H4 (cell line): ENCODE measurements around the gene RAB6B. TPM values are rescaled to one million over a fixed set of nuclear protein-coding genes. Genes with fewer than 3 reads are reported as not detected.

ENCODE experiments used
- DNase-seq: peaks from one replicate; pipeline ENCODE4 v3.0.0-alpha.2; 2015; ENCODE audit warnings: low spot score
- total RNA-seq: library from RNA; depleted of rRNA; stranded (reverse); fragments of >200 nt; shearing (Covaris generic); gene quantifications from 2 replicates; pipeline ENCODE4 v1.2.3, GENCODE V29; 2014

RAB6B gene
- total RNA-seq, 1 experiment from 2014 or later = 1.5 TPM

DNA sequence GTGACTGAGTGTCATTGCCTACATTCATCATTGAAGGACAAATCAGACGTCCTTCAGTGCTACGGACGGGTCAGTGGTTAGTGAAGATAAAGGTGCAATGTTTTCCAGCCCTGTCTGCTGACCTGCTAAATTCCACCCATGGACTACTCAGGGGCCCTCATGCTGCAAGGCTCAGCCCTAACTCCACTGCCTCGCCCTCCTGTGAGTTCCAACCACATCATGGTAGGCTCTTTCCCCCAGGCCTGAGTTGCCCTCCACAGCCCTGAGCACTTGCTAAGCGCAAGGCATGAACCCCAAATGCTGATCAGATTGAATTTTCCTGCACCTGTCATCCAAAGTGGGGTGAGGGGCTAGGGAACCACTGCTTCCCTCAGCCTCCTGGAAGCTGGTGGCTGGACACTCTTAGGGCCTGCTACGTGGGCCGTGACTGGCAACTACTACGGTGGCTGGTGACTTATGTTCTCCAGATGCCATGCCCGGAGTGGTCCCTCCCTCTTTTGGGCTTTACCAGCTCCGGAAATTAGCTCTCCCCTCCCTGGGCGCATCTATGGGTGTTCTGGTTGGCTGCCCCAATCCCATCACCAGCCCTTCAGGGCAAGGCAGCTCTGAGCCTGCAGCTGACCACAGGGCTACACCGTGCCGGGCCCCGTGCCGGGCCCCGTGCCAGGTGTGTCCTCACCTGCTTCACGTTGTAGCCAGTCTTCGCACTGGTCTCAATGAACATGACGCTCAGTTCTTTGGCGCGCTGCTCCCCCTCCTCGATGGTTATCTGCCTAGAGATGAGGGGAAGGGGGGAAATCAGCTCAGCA is 58.0 kb downstream of the RAB6B start:
- no peak for DNase-seq

DNA sequence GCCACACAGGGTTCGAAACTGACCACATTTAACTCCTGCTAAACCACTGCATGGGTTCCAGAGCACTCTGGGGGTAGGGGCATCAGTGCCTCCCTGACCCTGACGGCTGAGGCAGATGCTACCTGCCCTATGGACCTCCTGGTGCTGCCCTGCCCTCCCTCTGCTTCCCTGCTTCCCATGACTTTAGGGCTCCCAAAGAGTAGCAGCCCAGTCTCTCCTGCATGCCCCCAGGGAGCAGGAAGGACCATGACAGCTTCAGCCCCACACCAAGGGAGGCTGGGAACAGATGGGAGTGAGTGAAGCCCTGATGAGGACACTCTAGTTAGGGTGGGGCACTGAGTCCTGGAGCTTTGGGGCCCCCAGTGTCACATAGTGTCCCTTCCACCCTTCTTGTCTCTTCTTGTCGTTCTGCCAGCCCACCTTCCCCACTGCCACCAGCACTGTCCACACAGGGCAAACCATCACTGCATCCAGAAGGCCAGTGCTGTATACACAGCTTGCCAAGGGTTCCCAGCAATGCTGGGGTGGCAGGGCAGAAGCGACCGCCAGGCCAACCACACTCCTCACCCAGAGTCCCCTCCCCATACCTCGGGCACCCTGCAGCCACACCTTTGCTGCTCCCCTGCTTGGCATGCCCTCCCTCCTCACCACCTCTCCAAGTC is 59.1 kb downstream of the RAB6B start:
- no peak for DNase-seq

DNA sequence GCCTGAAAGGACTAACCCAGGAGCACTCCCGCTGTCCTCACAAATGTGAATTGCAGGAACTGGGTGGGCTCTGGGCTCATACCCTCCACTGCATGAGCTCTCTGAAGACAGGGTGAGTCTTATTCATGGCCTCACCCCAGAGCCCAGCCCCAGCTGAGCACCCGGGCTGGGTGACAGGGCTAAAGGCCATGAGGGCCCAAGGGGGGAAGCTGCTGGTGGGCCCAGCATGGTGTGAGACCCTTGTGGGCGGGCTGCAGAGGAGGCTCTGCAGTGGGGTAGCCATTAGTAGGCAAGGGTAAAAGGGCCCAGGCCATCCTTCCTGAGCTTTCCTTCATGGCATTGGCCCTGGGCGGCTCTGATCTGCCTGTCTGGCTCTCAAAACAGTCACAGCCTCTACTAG is 59.7 kb downstream of the RAB6B start:
- DNase-seq = no peak

DNA sequence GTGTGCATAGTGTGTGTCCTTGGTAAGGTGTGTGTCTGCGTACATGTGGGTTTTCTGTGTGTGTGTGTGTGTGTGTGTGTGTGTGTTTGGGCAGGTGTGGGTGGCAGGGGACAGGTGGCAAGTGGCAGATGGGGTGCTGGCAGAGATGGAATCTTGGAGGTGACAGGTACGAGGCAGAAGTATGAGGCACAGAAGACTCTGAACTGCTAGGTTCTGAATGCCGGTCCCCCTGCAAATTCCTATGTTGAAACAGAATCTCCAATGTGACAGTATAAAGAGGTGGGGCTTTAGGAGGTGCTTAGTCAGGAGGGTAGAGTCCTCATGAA is 60.3 kb downstream of the RAB6B start:
- DNase-seq = no peak

DNA sequence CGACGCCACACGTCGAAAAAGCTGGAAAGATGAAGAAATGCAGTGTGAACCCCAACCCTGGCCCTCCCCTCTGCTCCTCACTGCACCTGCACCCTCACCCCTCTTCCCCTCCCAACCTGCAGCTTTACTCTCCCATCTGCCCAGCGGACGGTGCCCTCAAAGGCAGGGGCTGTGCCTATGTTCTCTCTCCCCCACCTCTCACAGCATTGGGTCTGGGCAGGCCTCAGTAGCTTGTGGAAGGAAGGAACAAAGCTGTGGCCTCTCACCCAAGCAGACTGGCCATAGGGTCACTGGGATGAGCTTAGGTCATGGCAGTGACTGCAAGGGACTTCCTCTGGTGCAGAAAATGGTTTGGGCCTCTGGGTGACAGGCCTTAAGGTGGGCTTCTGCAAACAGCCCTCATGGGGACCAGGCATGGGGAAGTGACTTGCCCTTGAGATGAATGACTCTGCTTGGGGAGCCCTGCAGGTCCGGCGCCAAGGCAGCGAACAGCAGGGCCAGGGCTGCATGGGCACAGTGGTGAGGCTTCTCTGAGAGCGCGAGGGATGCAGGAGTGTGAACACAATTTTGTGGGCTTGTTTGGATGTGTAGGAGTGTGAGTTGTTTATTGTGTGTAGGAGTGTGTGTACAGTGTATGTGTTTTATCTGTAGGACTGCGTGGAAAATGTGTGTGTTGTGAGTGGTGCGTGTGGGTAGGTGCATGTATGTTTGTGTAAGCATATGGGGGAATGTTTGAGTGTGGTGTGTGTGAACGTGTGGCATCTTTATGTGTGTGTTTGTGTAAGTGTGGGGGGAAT is 60.9 kb downstream of the RAB6B start:
- DNase-seq = no peak

DNA sequence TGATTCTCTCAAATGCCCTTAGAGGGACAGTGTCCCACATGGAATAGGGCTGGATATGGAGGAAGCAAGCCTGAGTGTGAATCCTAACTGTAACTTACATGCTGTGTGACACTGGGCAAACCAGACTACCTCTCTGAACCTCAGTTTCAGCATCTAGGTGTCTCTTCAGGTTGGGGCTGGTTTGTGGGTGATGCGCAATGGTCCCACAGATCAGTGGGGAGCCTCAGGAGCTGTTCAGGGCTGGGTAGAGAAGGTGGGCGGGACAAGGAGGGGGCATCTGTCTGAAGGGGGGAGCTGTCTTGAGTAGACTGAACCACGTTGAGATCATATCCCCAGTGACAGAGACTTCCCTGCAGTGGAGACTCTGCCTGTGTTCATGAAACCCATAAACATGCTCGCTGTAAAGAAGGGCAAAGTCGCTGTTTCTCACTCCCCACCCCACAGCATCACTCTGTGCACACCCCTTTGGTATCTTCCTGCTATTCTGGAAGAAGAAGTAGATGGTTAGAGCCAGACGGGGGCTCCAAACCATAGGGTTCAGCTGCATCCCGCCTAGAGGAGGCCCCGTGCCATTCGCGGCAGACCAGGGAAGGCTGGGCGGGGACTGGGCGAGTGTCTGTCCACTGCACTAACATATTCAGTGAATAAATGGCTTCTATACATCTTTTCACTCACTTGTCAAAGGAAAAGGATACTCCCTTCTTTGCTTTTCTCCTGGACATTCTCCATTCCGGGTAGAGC is 61.6 kb downstream of the RAB6B start:
- DNase-seq = no peak

DNA sequence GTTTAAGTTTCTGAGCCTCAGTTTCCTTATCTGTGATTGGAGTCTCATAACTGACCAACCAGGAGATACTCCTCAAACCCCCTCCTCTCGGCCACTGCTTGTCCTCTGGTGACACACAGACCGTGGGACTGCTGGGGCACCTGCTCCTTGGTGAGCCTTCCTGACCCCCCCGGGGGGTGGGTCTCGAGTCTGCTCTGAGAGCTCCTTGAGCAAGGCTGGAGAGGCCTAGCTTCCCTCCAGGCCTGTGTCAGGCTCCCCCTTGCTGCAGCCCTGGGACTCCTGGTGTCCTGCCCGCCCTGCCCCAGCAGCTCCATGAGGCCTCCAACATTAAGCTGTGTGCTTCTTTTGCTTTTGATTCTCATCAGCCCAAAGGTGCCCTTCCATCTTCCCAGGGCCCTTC is 62.4 kb downstream of the RAB6B start:
- DNase-seq = no peak

DNA sequence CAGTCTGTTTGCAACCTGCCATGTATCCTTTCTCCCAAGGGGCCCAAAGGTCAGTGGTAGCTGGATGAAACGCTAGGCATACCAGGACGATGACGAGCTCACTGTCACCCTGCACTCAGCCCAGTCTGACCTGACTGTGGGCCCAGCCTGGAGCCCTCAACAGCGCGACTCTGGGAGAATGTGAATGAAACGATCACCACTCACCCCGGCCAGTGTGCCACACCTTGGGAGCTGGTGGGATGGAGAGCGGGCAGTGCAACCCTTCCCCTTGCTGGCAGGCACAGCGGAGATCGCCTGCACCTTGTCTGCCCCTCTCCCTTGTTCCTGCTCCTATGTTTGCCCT is 62.9 kb downstream of the RAB6B start:
- DNase-seq = no peak

DNA sequence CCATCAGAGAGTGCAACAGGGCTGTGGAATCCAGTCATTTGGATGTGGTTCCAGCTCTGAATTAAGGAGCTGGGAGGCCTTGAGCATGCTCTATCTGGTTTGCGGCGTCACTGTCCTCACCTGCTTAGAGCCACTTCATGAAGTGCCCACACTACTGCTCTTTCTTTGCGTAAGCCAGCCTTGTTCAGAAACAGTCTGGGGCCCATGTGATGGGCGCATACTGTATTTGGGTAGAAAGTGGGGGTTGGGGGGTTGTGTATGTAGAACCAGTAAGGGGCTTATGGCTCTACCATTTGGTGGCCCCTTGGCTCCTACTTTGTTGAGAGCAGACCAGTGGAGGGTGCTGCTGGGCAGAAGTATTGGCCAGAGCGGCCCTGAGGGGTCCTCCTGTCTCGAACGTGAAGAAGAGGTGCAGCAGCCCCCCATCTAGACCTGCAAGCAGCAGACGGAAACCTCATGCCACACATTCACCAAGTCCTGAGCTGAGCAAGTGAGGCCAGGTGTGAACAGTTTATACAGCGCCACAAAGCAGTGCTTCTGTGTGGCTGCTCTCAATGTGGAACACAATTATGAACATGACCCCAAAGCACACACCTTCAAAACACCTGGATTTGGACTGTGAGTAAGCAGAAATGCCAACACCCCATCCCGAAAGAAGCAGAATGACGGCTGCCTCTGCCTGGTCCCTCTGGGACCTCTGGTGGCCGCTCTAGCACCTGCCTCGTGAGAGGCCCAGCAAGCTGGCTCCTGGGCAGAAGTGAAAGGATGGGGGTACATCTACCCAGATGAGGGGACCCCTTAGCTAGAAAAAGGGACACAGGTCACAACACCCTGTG is 63.5 kb downstream of the RAB6B start:
- DNase-seq = no peak

DNA sequence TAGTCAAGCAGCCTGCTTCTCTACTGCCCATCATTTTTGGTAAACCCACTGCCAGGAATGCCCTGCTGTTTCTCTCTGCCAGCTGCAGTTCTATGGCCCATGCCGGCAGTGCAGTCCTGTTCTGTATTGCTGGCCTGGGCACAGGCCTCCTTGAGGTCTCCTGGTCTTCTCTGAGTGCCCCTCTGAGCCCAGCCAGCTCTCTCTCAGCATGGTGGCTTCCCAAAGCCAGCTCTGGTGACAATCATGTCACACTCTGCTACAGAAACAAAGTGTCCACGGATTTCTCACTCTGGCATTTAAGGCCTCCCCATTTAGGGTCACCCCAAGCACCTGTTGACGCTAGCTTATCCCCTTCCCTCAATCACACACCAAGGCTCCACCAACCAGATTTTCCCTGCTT is 65.6 kb downstream of the RAB6B start:
- DNase-seq = no peak

DNA sequence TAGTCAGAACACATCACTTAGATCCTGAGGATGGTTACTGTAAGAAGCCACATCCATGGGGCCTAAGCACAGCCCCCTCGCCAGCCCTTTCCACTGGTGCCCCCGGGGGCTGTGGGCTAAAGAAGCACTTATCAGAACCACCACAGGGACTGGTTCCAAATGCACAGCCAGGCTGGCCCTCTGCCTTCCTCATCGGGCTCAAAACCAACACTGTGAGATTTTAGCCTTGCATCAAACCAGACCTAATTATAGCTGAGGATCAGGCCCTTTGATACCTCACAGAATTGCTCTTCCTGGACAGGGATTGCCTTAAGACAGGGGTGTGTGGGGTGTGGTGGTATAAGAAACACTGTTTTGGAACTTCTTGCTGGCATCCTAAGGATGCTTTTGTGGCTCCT is 66.4 kb downstream of the RAB6B start:
- no peak for DNase-seq

DNA sequence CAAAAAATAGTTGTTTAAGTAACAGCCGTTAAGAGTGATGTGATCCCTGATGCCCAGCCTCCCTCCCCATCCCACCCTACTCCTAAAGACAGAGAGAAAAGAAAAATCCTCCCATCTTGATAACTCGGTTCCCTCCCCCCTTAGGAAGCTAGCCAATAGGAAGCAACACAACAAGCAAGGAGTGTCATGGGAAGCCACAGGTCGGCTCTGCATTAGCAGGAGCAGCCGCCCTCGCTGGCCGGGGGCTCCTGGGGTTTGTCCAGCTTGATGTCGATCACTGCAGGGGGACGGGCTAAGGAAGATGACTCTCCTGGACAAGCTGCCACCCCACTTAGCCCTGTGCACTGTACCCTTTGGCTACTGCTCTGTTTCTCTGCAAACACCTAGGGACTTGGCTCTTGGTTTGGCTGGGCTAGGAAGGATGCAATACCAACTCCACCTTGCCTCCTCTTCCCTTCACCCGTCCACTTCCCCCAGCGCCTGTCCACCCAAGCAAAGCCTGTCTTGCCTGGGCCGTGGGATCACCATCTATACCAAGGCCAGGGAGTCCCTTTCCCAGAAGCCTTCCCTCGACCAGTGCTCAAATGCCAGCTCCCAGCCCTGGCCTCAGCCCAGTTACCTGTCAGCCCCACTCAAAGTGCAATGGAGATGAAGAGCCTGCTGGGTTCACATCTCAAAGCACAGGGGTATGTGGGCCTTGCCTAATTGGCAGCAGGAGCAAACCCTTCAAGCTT is 66.9 kb downstream of the RAB6B start:
- no peak for DNase-seq

DNA sequence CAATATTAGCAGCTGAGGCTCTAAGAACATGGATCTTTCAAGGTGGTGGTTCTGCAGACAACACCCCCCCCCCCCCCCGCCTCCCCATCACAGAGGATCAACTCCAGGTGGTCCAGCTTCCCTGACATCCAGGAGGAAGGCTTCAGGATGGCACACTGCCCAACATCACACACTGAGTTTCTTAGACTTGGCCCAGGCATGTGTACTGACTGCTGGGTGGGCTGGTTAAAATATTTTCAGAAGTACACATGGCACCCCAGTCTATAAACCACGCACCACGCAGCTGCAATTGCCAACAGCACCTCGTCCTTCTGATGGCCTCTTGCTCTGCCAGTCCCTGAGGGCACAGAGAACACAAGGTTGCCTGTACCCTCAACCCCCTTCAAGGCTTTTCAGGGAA is 68.0 kb downstream of the RAB6B start:
- no peak for DNase-seq

DNA sequence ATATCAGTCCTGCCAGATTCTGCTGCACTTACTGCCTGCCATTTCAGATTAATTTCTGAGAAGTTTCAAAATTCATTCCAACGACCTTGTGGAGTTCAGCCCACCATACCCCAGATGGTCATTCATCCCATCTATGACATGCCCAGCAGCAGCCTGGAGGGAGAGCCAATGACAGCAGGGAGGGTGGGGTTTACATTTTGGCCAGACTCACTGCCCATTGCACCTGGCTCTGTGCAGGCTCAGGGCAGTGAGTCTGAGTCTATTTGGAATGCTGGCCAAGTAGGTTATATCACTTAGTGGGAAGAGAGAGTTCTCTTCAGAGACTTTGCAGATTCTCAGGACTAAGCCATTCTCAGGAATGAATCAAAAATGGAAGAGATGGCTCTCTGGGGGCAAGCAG is 68.5 kb downstream of the RAB6B start:
- DNase-seq = no peak

DNA sequence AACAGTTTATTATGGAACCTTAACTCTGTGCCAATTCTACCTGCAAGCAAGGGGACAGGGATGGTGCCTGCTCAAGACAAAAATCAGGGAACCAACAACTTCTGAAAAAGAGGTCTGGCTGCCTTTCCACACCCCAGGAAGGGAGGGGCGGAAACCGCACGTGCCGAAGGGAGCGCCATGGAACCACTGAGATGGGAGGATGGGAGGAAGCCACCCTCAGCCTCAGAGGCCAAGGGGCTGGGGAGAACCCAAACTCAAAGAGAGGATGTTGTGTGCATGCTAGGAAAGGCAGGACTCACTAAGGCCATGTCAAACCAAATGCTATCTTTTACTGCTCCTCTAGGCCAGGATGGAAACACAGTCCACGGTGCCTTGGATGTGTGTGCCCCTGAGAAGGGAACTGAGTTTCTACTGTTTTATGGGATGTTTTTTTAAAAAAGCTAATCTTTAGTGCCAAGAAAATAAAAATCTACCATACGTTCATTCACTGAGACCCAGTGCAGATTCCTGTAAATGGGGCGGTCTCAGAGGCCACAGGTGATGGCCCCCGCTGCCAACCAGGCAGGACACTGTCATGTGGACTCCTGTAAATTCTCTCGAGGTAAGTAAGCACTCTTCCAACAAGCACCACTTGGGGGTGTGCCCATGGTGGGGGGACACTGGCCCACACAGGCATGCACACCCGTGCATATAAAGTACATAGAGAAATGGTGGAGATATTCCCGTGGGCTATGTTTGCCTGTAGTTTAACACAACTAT is 69.5 kb downstream of the RAB6B start:
- no peak for DNase-seq

DNA sequence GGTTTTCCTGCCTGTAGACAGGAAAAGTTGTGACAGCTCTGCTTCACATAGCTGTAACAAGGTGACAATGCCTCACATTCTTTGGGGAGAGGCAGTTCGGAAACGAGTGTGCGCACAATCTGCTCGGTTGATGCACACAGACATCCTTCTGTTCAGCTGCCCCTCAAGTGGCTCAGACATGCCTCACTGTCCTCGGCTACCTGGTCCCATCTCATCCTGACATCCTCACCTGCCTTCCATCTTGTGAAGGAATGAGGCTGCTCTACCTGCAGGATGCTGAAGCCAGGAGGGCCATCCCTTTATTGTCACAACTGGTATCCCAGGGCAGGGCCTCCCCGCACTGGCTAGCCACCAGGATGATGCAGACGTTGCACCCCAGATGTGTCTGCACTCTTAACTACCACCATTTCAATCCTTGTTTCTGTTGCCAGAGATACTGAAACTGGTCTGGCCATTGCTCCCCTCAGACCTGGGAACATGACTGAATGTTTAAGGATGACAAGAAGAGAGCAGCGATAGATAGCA is 70.7 kb downstream of the RAB6B start:
- DNase-seq = no peak

DNA sequence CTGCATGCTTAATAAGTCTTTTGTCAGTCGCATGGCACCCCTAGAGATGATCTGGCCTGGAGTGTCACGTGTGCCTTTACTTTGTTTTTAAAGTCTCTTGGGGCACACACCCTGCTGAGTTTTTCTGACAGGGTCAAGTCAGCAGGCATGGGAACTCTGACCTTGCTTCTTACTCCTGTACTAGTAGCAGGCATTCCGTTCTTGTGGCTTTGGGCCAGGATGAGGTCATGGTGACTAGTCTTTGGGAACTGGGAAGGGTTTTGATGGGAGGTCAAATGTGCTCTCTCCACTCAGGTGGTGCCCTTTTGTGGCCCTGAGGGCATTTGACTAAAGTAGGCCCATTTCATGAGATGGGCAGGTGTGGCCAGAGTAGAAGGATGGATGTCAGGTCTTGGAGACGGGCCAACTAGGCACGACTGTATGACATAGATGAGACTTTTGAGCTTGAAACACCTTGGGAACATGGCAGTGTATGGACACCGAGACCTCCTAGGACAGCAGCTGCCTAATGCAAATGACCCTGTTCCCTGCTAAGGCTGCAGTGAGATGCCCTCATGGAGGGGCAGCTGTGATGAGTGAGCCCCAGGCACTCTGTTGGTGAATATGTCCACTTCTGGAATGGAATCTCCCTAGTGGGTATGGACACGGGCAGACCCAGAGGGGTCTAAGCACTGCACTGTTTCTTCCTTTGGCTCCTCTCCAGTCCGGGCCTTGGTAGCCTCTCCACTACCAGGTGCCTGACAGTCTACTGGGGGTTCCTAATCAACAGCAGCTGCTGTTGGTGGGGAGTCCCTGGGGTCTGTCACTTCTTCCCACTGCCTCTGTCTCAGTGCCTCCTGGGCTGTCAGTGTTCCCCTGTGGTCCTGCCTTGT is 73.7 kb downstream of the RAB6B start:
- DNase-seq = peak; percentile 77

DNA sequence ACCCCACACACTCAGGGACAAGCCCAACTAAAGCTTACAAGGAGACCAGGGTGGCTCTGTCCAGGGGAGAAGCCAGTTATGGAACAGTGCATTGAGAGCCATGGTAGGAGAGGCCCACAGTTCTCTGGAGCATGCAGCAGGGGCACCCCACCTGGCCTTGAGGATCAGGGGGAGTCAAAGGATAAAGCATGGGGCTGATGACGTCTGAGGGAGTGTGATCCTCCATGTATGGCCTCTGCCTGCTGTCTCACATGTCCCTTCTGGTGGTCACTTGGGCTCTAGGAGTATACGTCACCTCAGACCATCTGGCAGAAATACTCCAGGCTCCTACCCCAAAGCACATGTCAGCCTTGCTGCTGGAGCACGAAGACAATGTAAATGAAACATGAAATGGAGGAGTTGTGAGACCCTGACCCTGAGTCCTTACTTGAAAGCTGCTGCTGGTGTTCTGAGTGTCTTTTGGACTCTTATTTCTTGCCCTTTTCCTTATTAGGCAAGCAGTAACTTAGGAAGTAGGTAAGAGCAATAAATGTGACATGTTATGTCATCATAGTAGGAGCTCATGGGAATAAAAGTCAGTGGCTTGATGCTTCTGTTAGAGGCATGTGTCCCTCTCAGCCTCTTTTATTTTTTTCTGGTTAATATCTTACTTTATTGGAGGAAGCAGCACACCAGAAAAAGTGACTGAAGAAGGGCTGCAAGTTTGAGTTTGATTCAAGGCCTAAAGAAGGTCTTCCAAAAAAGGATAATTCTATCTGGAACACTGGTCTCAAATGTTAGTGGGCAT is 74.6 kb downstream of the RAB6B start:
- no peak for DNase-seq
